ENCODE measurements around the gene TMEM117. TPM values are rescaled to one million over a fixed set of nuclear protein-coding genes. Genes with fewer than 3 reads are reported as not detected.

TMEM117 gene
- polyA plus RNA-seq, 3 donors from 2014 or later: 2.0 to 7.8 (median 4.0) TPM

DNA sequence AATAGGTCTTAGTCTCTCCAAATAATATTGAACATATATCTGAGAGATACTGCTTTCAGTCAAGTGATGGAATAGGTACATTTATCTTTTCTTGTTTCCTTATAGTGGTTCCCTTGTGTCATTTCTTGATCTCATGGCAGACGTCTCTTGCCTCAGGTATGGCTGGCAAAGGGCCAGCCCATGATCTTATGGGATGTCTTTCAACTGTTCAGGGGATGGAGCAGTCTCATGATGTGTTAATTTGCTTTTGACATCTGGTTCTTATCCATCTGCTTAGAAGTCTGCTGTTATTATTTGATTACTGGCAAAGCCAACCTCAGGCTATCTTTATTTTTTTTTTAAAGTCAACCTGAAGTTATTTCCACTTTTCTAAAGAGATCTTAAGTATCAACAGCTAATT, 262.9 kb downstream of the TMEM117 start:
- H3K9me3 Mint-ChIP-seq: peaks cover 3 to 29% (median 9%) of the 10 kb centered on the region in 6 donors

GRCh38 chr12:44099486-44099885, 263.6 kb downstream of the TMEM117 start:
- no peak overlapping the region for H3K27ac Mint-ChIP-seq
- DNase-seq: no peak

More for the DNA sequence above, 262.9 kb downstream of the TMEM117 start:
- H3K27me3 Mint-ChIP-seq (ENCODE audit: low read depth in 3 of 3): peaks cover 0 to 2% (median 0%) of the 10 kb centered on the region in 3 donors
- H3K4me3 Mint-ChIP-seq: no peak overlapping the region
- H3K4me1 Mint-ChIP-seq: no peaks in the 10 kb centered on the region
- H3K27ac Mint-ChIP-seq: peak overlapping the region in 1 of 6 donors; percentile 30
- no peak for DNase-seq
- peaks cover 0 to 18% (median 6%) of the 10 kb centered on the region in 3 donors for H3K36me3 Mint-ChIP-seq

GRCh38 chr12:44100264-44100663, 264.4 kb downstream of the TMEM117 start:
- H3K36me3 Mint-ChIP-seq: peaks cover 2 to 8% (median 3%) of the 10 kb centered on the region in 3 donors
- H3K9me3 Mint-ChIP-seq: peaks cover 3 to 20% (median 6%) of the 10 kb centered on the region in 6 donors
- H3K27ac Mint-ChIP-seq: no peak overlapping the region
- no peak for DNase-seq
- no peaks in the 10 kb centered on the region for H3K4me1 Mint-ChIP-seq
- H3K4me3 Mint-ChIP-seq: no peak overlapping the region
- H3K27me3 Mint-ChIP-seq (ENCODE audit: low read depth in 3 of 3): peaks cover 0 to 4% (median 0%) of the 10 kb centered on the region in 3 donors

More at GRCh38 chr12:44099486-44099885, 263.6 kb downstream of the TMEM117 start:
- Mint-ChIP-seq H3K9me3 (peaks cover 3 to 22% (median 8%) of the 10 kb centered on the region in 6 donors), H3K27me3 (ENCODE audit: low read depth in 3 of 3) (peaks cover 0 to 4% (median 0%) of the 10 kb centered on the region in 3 donors), H3K4me3 (no peak overlapping the region), H3K36me3 (peaks cover 0 to 12% (median 2%) of the 10 kb centered on the region in 3 donors), H3K4me1 (no peaks in the 10 kb centered on the region)

DNA sequence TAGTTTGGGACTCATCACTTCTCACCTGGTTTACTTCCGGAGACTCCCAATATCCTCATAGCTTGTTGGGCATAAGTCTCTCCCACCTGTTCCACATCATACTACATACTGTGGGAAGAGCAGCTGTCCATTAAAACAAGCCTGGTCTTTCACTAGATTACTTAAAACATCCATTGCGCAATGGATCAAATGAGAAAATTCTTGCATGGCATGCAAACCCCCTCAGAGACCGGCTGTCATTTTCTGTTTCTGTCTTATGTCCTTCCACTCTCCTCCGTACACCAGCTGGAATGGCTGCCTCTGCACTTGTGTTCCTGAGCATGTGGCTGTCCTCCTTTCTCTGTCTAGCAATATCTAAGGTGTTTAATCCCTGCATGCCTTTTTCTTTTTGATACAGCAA, 265.6 kb downstream of the TMEM117 start:
- Mint-ChIP-seq H3K4me3 (no peak overlapping the region), H3K4me1 (no peaks in the 10 kb centered on the region)

GRCh38 chr12:44114906-44115305, 279.0 kb downstream of the TMEM117 start:
- peaks cover 2 to 17% (median 11%) of the 10 kb centered on the region in 6 donors for H3K9me3 Mint-ChIP-seq
- no peaks in the 10 kb centered on the region for H3K4me1 Mint-ChIP-seq
- H3K27me3 Mint-ChIP-seq (ENCODE audit: low read depth in 3 of 3): no peaks in the 10 kb centered on the region
- no peak for DNase-seq
- H3K36me3 Mint-ChIP-seq: peaks cover 0 to 7% (median 6%) of the 10 kb centered on the region in 3 donors
- no peak overlapping the region for H3K27ac Mint-ChIP-seq
- no peak overlapping the region for H3K4me3 Mint-ChIP-seq

More for the DNA sequence above, 265.6 kb downstream of the TMEM117 start:
- peaks cover 2 to 5% (median 3%) of the 10 kb centered on the region in 3 donors for H3K36me3 Mint-ChIP-seq
- DNase-seq: no peak
- peaks cover 0 to 4% (median 0%) of the 10 kb centered on the region in 3 donors for H3K27me3 Mint-ChIP-seq (ENCODE audit: low read depth in 3 of 3)
- peaks cover 2 to 16% (median 4%) of the 10 kb centered on the region in 6 donors for H3K9me3 Mint-ChIP-seq
- no peak overlapping the region for H3K27ac Mint-ChIP-seq

GRCh38 chr12:44117337-44117736, 281.5 kb downstream of the TMEM117 start:
- H3K4me1 Mint-ChIP-seq: no peaks in the 10 kb centered on the region
- H3K36me3 Mint-ChIP-seq: peaks cover 0 to 7% (median 6%) of the 10 kb centered on the region in 3 donors
- H3K27ac Mint-ChIP-seq: no peak overlapping the region
- H3K27me3 Mint-ChIP-seq (ENCODE audit: low read depth in 3 of 3): no peaks in the 10 kb centered on the region
- no peak overlapping the region for H3K4me3 Mint-ChIP-seq
- peaks cover 5 to 37% (median 21%) of the 10 kb centered on the region in 6 donors for H3K9me3 Mint-ChIP-seq
- no peak for DNase-seq

DNA sequence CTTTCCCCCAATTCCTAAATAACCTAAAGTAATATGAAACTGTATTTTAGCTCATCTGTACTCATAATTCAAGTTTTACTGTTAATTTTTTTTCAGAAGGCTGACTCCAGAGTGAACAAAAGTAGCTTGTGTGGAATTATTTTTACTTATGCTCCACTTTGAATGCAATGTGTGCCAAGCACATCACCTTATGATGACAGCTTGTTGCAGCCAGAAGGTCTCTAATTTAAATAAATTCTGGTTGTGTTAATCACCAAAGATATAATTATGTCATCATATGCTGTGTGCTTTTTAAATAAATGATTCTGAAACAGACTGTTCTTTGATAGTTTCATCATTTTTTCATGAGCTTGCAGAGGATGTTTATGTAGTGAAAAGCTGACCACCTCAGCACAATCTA, 283.1 kb downstream of the TMEM117 start:
- H3K4me3 Mint-ChIP-seq: no peak overlapping the region
- H3K9me3 Mint-ChIP-seq: peaks cover 5 to 53% (median 34%) of the 10 kb centered on the region in 6 donors
- H3K4me1 Mint-ChIP-seq: no peaks in the 10 kb centered on the region
- H3K36me3 Mint-ChIP-seq: peaks cover 0 to 7% (median 6%) of the 10 kb centered on the region in 3 donors
- H3K27me3 Mint-ChIP-seq (ENCODE audit: low read depth in 3 of 3): no peaks in the 10 kb centered on the region
- no peak for DNase-seq
- no peak overlapping the region for H3K27ac Mint-ChIP-seq

DNA sequence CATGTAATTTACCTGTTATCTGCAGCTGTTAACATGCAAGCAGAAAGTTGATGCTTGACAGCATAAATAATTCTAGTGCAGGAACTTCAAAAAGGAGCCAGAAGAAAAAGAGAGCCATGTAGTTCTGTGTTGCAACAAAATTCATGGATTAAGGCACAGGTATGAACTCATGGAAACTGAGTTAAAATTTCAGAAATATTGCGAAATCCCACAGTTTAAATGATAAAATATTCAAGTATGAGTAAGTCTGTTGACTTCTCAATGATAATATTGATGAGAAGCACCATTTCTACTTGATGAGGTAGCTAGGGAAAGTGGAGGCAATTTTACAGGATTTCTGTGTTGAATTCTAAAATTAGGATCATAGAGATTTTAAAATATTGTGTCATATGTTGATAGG, 290.9 kb downstream of the TMEM117 start:
- Mint-ChIP-seq H3K36me3 (peaks cover 0 to 6% (median 6%) of the 10 kb centered on the region in 3 donors), H3K9me3 (peaks cover 4 to 34% (median 31%) of the 10 kb centered on the region in 6 donors), H3K4me1 (no peaks in the 10 kb centered on the region), H3K4me3 (no peak overlapping the region), H3K27me3 (ENCODE audit: low read depth in 3 of 3) (peaks cover 0 to 2% (median 0%) of the 10 kb centered on the region in 3 donors), H3K27ac (no peak overlapping the region)
- DNase-seq: no peak

DNA sequence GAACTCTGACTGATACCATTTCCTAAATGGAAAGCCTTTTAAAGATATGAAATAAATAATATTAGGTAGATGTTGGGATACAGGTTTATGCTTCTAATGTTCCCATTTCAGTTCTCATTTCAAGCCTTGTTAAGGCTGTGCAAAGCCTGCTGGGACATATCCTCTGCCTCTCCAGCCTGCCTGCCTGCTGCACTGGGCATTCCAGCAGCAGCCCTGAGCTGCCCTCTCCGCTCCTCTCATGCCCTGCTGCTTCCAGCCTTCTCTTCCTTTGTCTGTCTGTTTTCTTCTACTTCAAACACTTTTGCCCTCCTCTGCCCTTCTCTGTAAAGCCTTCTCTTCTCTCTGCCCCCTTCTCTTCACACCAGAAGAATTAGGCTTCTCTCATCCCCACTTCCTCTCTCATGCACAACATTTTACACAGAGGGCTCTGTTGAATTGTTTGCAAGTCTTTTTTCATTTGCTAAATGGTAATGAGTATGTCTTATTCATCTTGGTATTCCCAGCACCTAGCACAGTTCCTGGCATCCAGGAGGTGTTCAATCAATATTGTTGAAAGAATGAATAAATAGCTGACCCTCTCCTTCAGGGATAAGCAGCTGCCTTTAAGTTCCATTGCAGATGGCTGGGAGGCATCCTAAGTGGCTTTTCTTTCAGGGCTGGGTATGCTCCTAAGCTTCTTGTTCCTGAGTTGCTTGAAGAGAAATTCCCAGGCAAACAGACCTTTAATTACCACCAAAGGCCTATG, 292.3 kb downstream of the TMEM117 start:
- Mint-ChIP-seq H3K4me1 (no peaks in the 10 kb centered on the region), H3K36me3 (peaks cover 5 to 14% (median 6%) of the 10 kb centered on the region in 3 donors), H3K9me3 (peaks cover 6 to 29% (median 20%) of the 10 kb centered on the region in 6 donors), H3K27ac (no peak overlapping the region), H3K27me3 (ENCODE audit: low read depth in 3 of 3) (peaks cover 0 to 2% (median 2%) of the 10 kb centered on the region in 3 donors), H3K4me3 (no peak overlapping the region)
- no peak for DNase-seq

- Mint-ChIP-seq H3K9me3 (peaks cover 0 to 42% (median 3%) of the 10 kb centered on the region in 6 donors), H3K36me3 (peaks cover 16 to 28% (median 17%) of the 10 kb centered on the region in 3 donors), H3K4me3 (no peak overlapping the region), H3K27ac (no peak overlapping the region), H3K27me3 (ENCODE audit: low read depth in 3 of 3) (no peaks in the 10 kb centered on the region), H3K4me1 (no peaks in the 10 kb centered on the region)
- no peak for DNase-seq
Observed at GRCh38 chr12:44143175-44143574, 307.3 kb downstream of the TMEM117 start.

DNA sequence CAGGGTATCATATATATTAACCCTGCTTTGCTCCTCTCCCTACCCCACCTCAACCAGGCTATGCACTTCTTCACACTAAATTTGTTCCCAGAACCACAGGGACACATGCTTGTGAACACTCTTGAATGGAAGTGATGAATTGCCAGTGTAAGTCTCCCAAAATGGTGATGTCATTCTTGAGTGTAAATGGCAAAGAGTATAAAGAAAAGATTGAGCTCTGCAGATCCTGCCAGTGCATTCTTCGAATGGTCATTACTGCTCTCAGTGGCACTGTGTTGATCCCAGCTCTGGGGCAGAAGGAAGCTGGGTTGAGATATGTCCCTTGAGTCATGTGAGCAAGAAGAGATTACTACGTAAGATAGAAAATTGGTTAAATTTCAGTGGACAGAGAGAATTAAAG, 313.1 kb downstream of the TMEM117 start:
- Mint-ChIP-seq H3K4me1 (no peaks in the 10 kb centered on the region), H3K4me3 (no peak overlapping the region)

GRCh38 chr12:44154128-44154527, 318.2 kb downstream of the TMEM117 start:
- Mint-ChIP-seq H3K27ac (no peak overlapping the region), H3K4me1 (no peaks in the 10 kb centered on the region), H3K27me3 (ENCODE audit: low read depth in 3 of 3) (no peaks in the 10 kb centered on the region), H3K4me3 (no peak overlapping the region), H3K9me3 (no peaks in the 10 kb centered on the region), H3K36me3 (no peaks in the 10 kb centered on the region)
- DNase-seq: no peak

More for the DNA sequence above, 313.1 kb downstream of the TMEM117 start:
- no peak for DNase-seq
- Mint-ChIP-seq H3K36me3 (peaks cover 4 to 12% (median 7%) of the 10 kb centered on the region in 3 donors), H3K9me3 (no peaks in the 10 kb centered on the region), H3K27me3 (ENCODE audit: low read depth in 3 of 3) (peaks cover 0 to 2% (median 0%) of the 10 kb centered on the region in 3 donors), H3K27ac (no peak overlapping the region)

GRCh38 chr12:44155358-44155757, 319.5 kb downstream of the TMEM117 start:
- H3K4me3 Mint-ChIP-seq: no peak overlapping the region
- no peak overlapping the region for H3K27ac Mint-ChIP-seq
- H3K9me3 Mint-ChIP-seq: no peaks in the 10 kb centered on the region
- H3K36me3 Mint-ChIP-seq: no peaks in the 10 kb centered on the region
- no peaks in the 10 kb centered on the region for H3K27me3 Mint-ChIP-seq (ENCODE audit: low read depth in 3 of 3)
- DNase-seq: no peak
- H3K4me1 Mint-ChIP-seq: no peaks in the 10 kb centered on the region

GRCh38 chr12:44157359-44157758, 321.5 kb downstream of the TMEM117 start:
- Mint-ChIP-seq H3K4me1 (no peaks in the 10 kb centered on the region), H3K9me3 (peaks cover 0 to 1% (median 0%) of the 10 kb centered on the region in 6 donors), H3K27ac (no peak overlapping the region), H3K4me3 (no peak overlapping the region), H3K27me3 (ENCODE audit: low read depth in 3 of 3) (no peaks in the 10 kb centered on the region), H3K36me3 (no peaks in the 10 kb centered on the region)
- no peak for DNase-seq
